Left renal cortex interstitium (tissue), 4 donors: ENCODE measurements around the gene MIPOL1. TPM values are rescaled to one million over a fixed set of nuclear protein-coding genes. Genes with fewer than 3 reads are reported as not detected.
"Not testable (repeated sequence)": the region's sequence is repeated elsewhere in the genome, so short reads cannot be mapped to it uniquely, and the experiment has no call there.

Experiments used
- DNase-seq, 4 donors: peaks; one replicate each; pipeline ENCODE4 v3.0.0-alpha.2; 2013; ENCODE audit warnings: low read depth in 4 of 4, low spot score in 2 of 4, missing footprints in 1 of 4
- polyA plus RNA-seq, 4 donors: library from polyadenylated mRNA; unstranded; fragments of 120-200 nt; gene quantifications; one replicate each; pipeline ENCODE4 v1.2.1, GENCODE V29; 2013; ENCODE audit not compliant: insufficient read length in 4 of 4

Gene MIPOL1
- polyA plus RNA-seq, 4 donors, result 10.4 to 12.8 (median 11.7) TPM

DNA sequence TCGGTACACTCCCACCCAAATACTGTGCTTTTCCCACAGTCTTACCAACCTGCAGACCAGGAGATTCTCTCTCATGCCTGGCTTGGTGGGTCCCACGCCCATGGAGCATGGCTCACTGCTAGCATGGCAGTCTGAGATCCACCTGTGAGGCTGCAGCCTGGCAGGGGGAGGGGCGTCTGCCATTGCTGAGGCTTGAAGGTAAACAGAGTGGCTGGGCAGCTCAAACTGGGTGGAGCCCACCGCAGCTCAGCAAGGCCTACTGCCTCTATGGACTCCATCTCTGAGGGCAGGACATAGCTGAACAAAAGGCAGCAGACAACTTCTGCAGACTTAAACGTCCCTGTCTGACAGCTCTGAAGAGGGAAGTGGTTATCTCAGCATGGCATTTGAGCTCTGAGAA is 304.1 kb downstream of the MIPOL1 start:
- DNase-seq, result no peak

GRCh38 chr14:37508503-37508902 is 310.8 kb downstream of the MIPOL1 start:
- DNase-seq, result no peak

DNA sequence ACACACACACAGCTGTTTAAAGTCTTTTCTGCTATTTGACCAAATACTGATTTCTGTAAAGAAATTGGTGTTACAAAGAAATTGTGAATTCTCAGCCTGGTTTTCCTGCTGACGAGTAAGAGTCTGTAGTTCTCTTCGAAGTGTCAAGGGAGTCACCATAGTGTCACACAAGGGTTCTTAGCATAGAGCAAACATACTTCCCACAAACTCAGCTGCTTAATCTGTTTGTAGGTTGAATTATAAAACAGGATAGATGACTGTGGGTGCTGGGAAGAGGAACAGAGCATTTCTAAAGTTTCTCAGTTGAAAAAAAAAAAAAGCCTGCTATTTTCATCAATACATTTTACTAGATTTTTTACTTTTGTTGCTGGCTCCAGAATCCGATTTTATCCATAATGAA is 314.4 kb downstream of the MIPOL1 start:
- no peak for DNase-seq

DNA sequence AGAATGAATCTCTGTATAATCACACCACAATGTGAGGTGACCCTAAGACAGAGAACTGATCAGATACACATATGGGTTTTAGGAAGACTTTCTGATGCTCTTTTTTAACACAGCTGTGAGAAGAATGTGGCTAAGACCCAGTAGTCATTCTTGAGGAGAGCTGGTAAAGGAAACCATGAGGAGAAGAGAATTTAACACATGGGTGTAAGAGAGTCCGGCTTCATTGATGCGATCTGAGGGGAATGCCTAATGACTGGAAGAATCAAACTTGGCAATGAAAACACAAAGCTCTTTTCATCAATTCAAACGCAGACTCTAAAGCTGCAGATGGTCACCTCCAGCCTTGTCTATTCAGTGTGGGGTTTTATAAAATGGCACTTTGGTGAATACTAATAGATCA is 318.0 kb downstream of the MIPOL1 start:
- DNase-seq, result no peak

- DNase-seq, result no peak
Measured at GRCh38 chr14:37526994-37527393, 329.3 kb downstream of the MIPOL1 start.

GRCh38 chr14:37539992-37540391 is 342.3 kb downstream of the MIPOL1 start:
- no peak for DNase-seq

DNA sequence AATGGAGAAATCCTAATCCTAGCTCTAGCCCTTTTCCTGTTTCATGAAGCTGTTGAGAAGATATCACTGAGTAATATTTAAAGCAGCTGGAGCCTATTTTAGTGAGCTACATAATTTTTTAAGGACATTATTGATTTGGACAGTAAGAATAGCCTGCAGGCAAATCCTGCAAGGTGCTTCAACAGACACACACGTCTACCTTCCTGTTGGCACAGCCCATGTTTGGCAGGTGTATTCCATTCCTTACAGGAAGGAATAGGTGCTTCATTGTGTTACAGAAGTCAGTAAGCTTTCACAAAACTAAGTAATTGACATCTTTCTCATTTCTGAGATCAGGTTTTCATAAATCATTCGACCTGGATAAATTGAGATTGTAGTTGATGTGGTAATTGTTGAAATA is 346.7 kb downstream of the MIPOL1 start:
- no peak for DNase-seq

GRCh38 chr14:37545174-37545573 is 347.4 kb downstream of the MIPOL1 start:
- DNase-seq, result no peak

GRCh38 chr14:37546621-37547447 is 349.1 kb downstream of the MIPOL1 start:
- no peak for DNase-seq

DNA sequence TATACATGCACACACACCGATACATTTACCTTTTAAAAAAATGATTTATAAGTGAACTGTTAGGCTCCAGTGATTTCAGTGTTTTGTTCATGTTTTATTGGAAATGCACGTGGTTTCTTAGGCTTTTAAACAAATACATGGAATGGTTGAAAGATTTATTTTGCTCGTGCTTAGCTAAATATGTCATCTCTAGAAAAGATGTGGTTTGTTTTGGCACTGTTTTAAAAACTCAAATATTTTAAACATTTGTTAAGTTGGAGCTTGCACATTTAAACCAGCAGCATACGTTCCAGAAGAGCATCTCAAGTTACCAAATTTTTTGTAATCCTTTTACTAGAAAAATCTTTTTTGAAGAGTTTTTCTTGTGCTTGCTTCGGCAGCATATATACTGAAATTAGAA is 352.8 kb downstream of the MIPOL1 start:
- no peak for DNase-seq

DNA sequence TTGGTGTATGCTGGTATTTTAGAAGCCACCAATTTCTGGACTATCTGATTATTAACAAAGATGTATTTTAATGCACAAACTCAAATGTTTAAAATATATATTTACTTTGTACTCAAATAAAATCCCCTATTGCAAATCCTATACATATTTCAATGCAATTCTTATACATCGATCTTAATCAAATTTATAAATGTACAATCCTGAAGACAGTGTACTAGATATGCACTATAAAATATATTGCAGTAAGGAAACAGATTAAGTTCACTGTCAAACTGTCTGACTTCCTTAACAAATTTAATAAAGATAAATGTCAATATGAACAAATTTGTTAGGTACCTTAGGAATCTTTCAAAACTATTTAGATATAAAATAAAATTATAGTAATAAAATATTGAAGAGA is 353.4 kb downstream of the MIPOL1 start:
- DNase-seq, result no peak

DNA sequence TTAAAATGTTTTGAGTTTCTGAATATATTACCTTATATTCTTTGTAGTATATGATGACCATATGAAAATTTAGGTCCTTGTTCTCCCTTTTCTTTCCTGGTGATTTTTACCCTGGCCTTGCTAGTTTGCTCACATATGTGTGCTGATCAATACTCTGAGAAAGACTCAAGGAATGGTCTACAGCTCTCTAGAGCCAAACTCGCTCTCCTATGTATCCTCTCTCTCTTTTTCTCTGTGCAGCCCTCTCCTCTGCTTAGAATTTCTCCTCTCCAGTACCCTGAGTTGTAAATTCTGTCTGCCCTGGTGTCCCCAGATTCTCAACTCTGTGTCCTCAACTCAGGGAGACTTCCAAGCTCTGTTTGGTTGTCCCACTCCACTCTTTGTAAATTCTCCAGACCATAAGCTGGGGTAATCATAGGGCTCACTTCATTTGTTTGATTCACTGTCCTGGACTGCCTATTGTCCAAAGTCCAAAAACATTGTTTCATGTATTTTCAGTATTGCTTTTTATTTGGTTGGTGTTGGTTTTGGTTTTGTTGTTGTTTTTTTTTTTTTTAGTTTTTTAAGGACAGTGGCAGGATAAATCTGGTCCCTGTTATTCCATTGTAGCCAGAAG is 356.3 kb downstream of the MIPOL1 start:
- no peak for DNase-seq

GRCh38 chr14:37555596-37555995 is 357.9 kb downstream of the MIPOL1 start:
- not testable (repeated sequence) for DNase-seq

- no peak for DNase-seq
Measured at GRCh38 chr14:37558740-37559139, 361.0 kb downstream of the MIPOL1 start.

DNA sequence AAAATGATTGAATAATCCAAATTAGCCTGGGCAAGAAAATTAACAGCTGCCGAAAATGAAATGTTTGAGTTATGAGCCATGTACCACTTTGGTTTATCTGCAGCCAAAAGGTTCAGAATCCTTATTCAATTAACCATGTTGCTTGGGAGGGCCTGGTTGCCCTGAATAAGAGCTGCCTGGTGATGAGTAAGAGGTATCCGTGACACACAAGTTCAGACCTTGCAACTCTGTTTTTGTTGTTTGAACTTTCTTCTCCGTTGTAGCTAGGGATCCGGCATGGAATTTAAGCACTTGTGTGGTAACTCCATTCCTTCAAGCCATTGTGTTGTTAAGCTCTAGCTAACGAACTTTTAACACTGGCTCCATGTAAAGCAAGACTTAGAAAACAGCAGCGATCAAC is 361.6 kb downstream of the MIPOL1 start:
- no peak for DNase-seq

DNA sequence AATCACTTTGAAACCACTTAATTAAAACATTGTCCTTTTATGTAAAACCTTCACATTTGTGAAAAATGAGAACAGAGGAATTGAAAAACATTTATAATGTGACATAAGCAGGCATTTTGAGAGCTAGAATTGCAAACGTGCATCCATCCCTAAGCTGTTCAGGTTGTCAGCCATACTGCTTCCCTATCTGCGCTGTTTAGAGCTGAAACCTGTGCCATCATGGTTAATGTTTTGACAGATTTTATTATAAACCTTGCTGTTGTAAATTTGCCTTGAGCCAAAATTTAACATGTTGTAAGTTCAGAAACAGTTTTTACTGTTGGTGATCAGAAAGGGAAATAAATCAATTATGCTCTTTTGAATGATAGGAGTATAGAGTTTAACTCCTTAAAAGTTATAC is 365.5 kb downstream of the MIPOL1 start:
- no peak for DNase-seq

DNA sequence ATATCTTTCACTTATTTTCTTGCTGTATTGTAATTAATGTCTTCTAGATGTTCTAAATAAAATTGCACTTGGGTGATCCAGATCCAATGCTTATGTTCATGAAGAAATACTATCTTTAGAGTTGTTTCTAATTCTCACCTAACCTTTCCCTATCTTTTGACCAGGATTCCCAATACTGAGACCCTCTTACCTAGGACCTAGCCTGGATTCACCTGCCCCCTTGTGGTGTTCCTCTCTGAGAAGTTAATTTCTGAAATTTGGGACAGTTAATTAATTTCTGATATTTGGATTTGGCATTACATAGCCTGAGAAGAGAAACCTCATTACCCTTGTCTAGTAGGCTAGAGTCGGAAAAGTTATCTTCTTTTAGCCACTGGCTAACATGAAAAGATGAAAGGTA is 367.8 kb downstream of the MIPOL1 start:
- DNase-seq, result no peak

GRCh38 chr14:37566811-37567371 is 369.2 kb downstream of the MIPOL1 start:
- DNase-seq, result no peak

DNA sequence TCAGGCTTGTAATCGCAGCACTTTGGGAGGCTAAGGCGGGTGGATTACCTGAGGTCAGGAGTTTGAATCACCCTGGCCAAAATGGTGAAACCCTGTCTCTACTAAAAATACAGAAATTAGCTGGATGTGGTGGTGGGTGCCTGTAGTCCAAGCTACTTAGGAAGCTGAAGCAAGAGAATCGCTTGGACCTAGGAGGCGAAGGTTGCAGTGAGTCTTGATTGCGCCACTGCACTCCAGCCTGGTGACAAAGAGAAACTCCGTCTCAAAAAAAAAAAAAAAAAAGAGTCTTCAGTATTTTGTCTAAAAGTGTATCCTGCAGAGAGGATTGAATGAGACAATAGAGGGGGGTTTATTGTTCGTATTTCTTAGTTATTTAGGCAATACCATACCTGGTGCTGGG is 372.0 kb downstream of the MIPOL1 start:
- DNase-seq, result no peak

DNA sequence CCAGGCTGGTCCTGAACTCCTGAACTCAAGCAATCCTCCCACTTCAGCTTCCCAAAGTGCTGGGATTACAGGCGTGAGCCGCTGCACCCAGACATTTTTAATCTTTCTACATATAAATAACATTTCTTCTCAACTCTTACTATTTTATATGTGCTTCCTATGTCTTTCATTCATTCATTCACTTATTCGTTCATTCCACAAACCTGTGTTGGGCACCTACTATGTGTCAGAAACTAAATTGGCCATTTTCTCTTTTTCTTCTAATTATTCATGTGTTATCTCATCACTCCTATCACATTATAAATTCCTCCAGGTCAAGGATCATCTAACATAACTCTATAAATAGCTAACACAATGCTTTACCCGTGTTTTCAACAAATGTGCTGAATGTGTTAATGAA is 373.7 kb downstream of the MIPOL1 start:
- DNase-seq, result no peak

- no peak for DNase-seq
Measured at GRCh38 chr14:37573356-37573755, 375.6 kb downstream of the MIPOL1 start.

- DNase-seq, result no peak
Measured at GRCh38 chr14:37579274-37579673, 381.5 kb downstream of the MIPOL1 start.
